Peyer's patch (tissue), 4 donors: ENCODE measurements around the gene OBSCN. TPM values are rescaled to one million over a fixed set of nuclear protein-coding genes. Genes with fewer than 3 reads are reported as not detected.

Source experiments
- DNase-seq, 3 donors: peaks; one replicate each; pipeline ENCODE4 v3.0.0-alpha.2; 2017 to 2019
- H3K27ac ChIP-seq, 4 donors: fragments of 200-600 bp; sonication (generic); one replicate each; pipeline ENCODE4 v1.5.1; 2016 to 2019
- H3K27me3 ChIP-seq, 2 donors: fragments of 200-600 bp; sonication (generic); one replicate each; pipeline ENCODE4 v1.5.1; 2019
- H3K36me3 ChIP-seq, 3 donors: fragments of 200-600 bp; sonication (generic); one replicate each; pipeline ENCODE4 v1.5.1; 2016 to 2019
- H3K4me1 ChIP-seq, 4 donors: fragments of 200-600 bp; sonication (generic); one replicate each; pipeline ENCODE4 v1.5.1; 2016 to 2019
- H3K4me3 ChIP-seq, 4 donors: fragments of 200-600 bp; sonication (generic); 1 replicate in 3 of 4; 2 replicates in 1 of 4; pipeline ENCODE4 v1.5.1; 2016 to 2019; ENCODE audit warnings: mild to moderate bottlenecking in 1 of 4
- H3K9me3 ChIP-seq, 4 donors: fragments of 200-600 bp; sonication (generic); one replicate each; pipeline ENCODE4 v1.5.1; 2016 to 2019; ENCODE audit warnings: mild to moderate bottlenecking in 1 of 4
- POLR2A ChIP-seq, 2 donors: fragments of 450-650 bp; IDR thresholded peaks; one replicate each; pipeline ENCODE4 v1.5.1; 2017; ENCODE audit warnings: antibody characterized with exemption in 2 of 2, mild to moderate bottlenecking in 2 of 2, moderate library complexity in 2 of 2
- total RNA-seq, 4 donors: library from RNA; depleted of rRNA; stranded (reverse); fragments of >200 nt; gene quantifications; one replicate each; pipeline ENCODE4 v1.1.0, GENCODE V29; 2016
- TF ChIP-seq, protein P1 (sequence below), 6 experiments: fragments of 450-650 bp in 4 of 6; fragments of 200-600 bp in 2 of 6; sonication (generic) in 1 of 6; IDR thresholded peaks; one replicate each; pipeline ENCODE4 v1.5.1; 2017 to 2019; ENCODE audit warnings: antibody characterized with exemption in 6 of 6, mild to moderate bottlenecking in 3 of 6, moderate library complexity in 1 of 6

The OBSCN gene
- total RNA-seq, 4 donors from 2014 or later: 5.8 to 136 (median 34.4) TPM

DNA sequence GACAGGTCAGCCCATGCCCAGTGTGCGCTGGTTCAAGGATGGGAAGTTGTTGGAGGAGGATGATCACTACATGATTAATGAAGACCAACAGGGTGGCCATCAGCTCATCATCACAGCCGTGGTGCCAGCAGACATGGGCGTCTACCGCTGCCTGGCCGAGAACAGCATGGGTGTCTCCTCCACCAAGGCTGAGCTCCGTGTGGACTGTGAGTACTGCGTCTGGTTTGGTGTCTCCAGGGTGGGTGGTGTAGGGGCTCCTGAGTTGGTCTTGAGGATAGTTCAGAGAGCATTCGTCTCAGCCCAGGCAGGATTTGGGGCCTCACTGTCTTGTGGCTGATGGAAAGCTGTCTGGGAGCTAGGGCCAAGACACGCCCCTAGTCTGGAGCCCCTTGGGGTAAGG is 115.6 kb downstream of the OBSCN start:
- no peak for TF ChIP-seq POLR2A (IDR thresholded peaks at IDR 0.05)
- TF ChIP-seq, protein P1, sequence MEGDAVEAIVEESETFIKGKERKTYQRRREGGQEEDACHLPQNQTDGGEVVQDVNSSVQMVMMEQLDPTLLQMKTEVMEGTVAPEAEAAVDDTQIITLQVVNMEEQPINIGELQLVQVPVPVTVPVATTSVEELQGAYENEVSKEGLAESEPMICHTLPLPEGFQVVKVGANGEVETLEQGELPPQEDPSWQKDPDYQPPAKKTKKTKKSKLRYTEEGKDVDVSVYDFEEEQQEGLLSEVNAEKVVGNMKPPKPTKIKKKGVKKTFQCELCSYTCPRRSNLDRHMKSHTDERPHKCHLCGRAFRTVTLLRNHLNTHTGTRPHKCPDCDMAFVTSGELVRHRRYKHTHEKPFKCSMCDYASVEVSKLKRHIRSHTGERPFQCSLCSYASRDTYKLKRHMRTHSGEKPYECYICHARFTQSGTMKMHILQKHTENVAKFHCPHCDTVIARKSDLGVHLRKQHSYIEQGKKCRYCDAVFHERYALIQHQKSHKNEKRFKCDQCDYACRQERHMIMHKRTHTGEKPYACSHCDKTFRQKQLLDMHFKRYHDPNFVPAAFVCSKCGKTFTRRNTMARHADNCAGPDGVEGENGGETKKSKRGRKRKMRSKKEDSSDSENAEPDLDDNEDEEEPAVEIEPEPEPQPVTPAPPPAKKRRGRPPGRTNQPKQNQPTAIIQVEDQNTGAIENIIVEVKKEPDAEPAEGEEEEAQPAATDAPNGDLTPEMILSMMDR (IDR thresholded peaks at IDR 0.05): no peak
- DNase-seq: no peak
- H3K9me3 ChIP-seq: no peaks in the 10 kb centered on the region
- H3K4me1 ChIP-seq: no peaks in the 10 kb centered on the region
- H3K27ac ChIP-seq: no peak overlapping the region
- no peaks in the 10 kb centered on the region for H3K36me3 ChIP-seq
- no peaks in the 10 kb centered on the region for H3K27me3 ChIP-seq
- no peak overlapping the region for H3K4me3 ChIP-seq

DNA sequence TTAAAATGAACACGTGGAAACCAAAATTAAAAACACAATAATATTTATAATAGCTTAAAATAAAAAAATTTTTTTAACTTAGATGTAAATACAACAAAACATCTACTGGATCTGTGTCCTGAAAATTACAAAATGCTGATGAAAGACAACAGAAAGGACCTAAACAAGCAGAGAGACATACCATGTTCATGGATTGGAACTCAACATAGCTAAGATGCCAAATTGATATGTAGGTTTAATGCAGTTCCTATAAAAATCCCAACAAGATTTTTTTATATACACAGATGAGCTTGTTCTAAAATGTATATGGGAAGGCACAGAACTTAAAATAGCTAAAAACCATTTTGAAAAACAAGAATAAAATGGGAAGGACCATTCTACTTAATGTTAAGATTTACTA is 117.4 kb downstream of the OBSCN start:
- no peak overlapping the region for H3K4me3 ChIP-seq
- no peak for TF ChIP-seq POLR2A (IDR thresholded peaks at IDR 0.05)
- TF ChIP-seq, protein P1 (IDR thresholded peaks at IDR 0.05): no peak
- H3K9me3 ChIP-seq: no peaks in the 10 kb centered on the region
- H3K27ac ChIP-seq: no peak overlapping the region
- no peaks in the 10 kb centered on the region for H3K4me1 ChIP-seq
- no peaks in the 10 kb centered on the region for H3K36me3 ChIP-seq
- H3K27me3 ChIP-seq: no peaks in the 10 kb centered on the region
- no peak for DNase-seq

DNA sequence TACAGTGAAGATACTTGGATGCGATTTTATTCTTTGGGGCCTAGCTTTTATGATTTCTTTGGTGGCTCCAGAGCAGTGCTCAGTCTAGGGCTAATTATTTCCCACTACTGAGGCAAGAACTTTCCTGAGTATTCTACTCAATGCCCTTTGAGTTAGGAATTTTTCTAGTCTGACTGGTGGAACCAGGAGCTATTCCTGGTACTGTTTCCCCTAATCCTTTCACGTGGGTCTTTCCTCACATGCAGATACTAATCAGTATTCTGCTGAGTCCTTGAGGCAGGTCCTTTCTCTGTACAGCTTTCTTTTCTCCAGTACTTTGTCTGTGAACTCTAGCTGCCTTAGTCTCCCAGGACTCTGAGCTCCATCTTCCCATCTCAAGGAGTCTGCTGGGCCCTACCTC is 122.0 kb downstream of the OBSCN start:
- no peak for DNase-seq
- Histone ChIP-seq H3K27ac (no peak overlapping the region), H3K27me3 (no peaks in the 10 kb centered on the region), H3K4me1 (no peaks in the 10 kb centered on the region), H3K9me3 (no peaks in the 10 kb centered on the region), H3K36me3 (no peaks in the 10 kb centered on the region), H3K4me3 (no peak overlapping the region)
- no peak for TF ChIP-seq POLR2A (IDR thresholded peaks at IDR 0.05)
- TF ChIP-seq, protein P1 (IDR thresholded peaks at IDR 0.05): no peak

DNA sequence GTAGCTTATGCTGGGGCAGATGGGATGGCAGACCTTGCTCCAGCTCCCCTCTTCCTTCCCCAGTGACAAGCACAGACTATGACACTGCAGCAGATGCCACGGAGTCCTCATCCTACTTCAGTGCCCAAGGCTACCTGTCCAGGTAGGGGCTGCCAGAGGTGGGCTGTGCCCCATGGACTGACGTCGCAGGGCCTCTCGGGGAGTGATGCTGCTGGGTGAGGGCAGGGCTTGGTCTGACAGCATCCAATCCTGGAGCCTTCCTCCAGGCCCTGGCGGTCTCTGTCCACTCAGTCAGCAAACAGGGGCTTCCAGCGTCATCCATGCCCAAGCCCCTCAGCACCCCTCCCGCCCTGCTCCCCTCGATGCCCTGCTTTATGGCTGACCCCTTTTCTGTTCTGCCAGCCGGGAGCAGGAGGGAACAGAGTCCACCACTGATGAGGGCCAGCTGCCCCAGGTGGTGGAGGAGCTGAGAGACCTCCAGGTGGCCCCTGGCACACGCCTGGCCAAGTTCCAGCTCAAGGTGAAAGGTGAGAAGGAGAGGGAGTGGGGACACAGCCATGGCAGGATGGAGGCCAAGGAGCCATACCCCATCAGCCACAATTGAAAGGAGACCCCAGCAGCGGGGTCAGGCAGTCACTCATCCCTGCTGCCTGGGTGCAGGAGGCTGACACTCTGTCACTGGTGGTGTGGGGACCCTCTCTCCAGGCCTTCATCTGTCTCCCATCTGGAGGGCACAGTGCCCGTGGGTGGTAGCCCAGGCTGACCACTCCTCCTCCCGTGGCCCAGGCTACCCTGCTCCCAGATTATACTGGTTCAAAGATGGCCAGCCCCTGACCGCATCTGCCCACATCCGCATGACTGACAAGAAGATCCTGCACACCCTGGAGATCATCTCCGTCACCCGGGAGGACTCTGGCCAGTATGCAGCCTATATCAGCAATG is 125.2 kb downstream of the OBSCN start:
- TF ChIP-seq, protein P1 (IDR thresholded peaks at IDR 0.05): no peak
- TF ChIP-seq POLR2A (IDR thresholded peaks at IDR 0.05): no peak
- H3K27me3 ChIP-seq: no peaks in the 10 kb centered on the region
- peak in 1 of 3 donors; percentile 34 for DNase-seq
- no peaks in the 10 kb centered on the region for H3K36me3 ChIP-seq
- no peaks in the 10 kb centered on the region for H3K4me1 ChIP-seq
- H3K4me3 ChIP-seq: no peak overlapping the region
- no peaks in the 10 kb centered on the region for H3K9me3 ChIP-seq
- H3K27ac ChIP-seq: no peak overlapping the region

DNA sequence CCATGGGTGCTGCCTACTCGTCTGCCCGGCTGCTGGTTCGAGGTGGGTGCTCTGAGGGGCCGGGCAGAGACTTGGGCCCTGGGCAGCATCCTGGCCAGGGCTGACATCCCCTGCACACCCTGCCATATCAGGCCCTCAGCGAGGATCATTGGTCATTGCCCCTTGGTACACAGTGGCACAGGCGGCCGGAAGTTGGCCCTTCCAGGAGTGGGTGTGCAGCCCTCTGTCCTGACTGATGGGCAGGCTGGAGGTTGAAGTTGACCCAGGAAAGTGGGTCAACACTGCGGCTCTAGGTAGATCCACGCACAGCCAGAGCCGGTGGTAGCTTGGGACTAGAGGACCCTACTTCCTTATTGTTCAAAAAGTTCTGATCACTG is 125.9 kb downstream of the OBSCN start:
- no peak for DNase-seq
- Histone ChIP-seq H3K27ac (no peak overlapping the region), H3K4me3 (no peak overlapping the region), H3K27me3 (no peaks in the 10 kb centered on the region), H3K4me1 (no peaks in the 10 kb centered on the region), H3K36me3 (no peaks in the 10 kb centered on the region), H3K9me3 (no peaks in the 10 kb centered on the region)
- TF ChIP-seq POLR2A (IDR thresholded peaks at IDR 0.05): no peak
- TF ChIP-seq, protein P1 (IDR thresholded peaks at IDR 0.05): no peak
